ENCODE data around the gene ZBTB20.
"Not testable (repeated sequence)": the region's sequence is repeated elsewhere in the genome, so short reads cannot be mapped to it uniquely, and the experiment has no call there.

ZBTB20 gene

GRCh38 chr3:114698146-114699105 lies 448.7 kb downstream of the ZBTB20 start:
- no peaks in the 10 kb centered on the region for H3K27me3 ChIP-seq (ENCODE audit: control insufficient read depth in 2 of 2, insufficient read depth in 2 of 2, low read length in 2 of 2)
- H3K36me3 ChIP-seq (ENCODE audit: control insufficient read depth in 2 of 2, insufficient read depth in 2 of 2, low read length in 2 of 2): no peaks in the 10 kb centered on the region
- H3K27ac ChIP-seq (ENCODE audit: low read depth in 2 of 2, low read length in 2 of 2): no peak overlapping the region
- no peak overlapping the region for H3K4me3 ChIP-seq (ENCODE audit: low read length in 2 of 2)
- H3K9ac ChIP-seq (ENCODE audit: low read depth in 1 of 2, low read length in 2 of 2): no peak overlapping the region
- H3K4me1 ChIP-seq (ENCODE audit: control insufficient read depth in 2 of 2, insufficient read depth in 2 of 2, low read length in 2 of 2): no peaks in the 10 kb centered on the region
- no peaks in the 10 kb centered on the region for H3K9me3 ChIP-seq (ENCODE audit: control insufficient read depth in 2 of 2, low read length in 2 of 2)

GRCh38 chr3:114697401-114697800 lies 449.7 kb downstream of the ZBTB20 start:
- Histone ChIP-seq H3K36me3 (ENCODE audit: control insufficient read depth in 2 of 2, insufficient read depth in 2 of 2, low read length in 2 of 2) (no peaks in the 10 kb centered on the region), H3K9me3 (ENCODE audit: control insufficient read depth in 2 of 2, low read length in 2 of 2) (no peaks in the 10 kb centered on the region), H3K27ac (ENCODE audit: low read depth in 2 of 2, low read length in 2 of 2) (no peak overlapping the region), H3K9ac (ENCODE audit: low read depth in 1 of 2, low read length in 2 of 2) (no peak overlapping the region), H3K27me3 (ENCODE audit: control insufficient read depth in 2 of 2, insufficient read depth in 2 of 2, low read length in 2 of 2) (no peaks in the 10 kb centered on the region), H3K4me1 (ENCODE audit: control insufficient read depth in 2 of 2, insufficient read depth in 2 of 2, low read length in 2 of 2) (no peaks in the 10 kb centered on the region), H3K4me3 (ENCODE audit: low read length in 2 of 2) (no peak overlapping the region)

DNA sequence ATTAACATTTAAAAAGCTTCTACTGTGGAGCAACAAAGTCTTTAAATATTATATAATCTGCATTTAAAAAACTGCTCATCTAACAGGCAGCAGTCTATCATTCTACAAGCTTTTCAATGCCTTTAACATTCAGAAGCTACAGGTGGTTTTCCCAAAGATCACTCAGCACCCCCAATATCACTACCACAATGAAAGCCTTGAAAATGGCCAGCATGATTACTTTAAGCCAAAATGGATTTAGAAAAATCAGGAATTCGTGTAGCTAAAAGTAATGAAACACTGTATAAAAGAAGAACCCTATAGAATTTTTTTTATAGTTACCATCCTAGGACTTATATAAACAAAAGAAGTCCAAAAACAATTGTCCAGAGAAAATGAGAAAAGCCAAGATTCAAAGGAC lies 452.8 kb downstream of the ZBTB20 start:
- Histone ChIP-seq H3K9me3 (ENCODE audit: control insufficient read depth in 2 of 2, low read length in 2 of 2) (no peaks in the 10 kb centered on the region), H3K27me3 (ENCODE audit: control insufficient read depth in 2 of 2, insufficient read depth in 2 of 2, low read length in 2 of 2) (no peaks in the 10 kb centered on the region), H3K9ac (ENCODE audit: low read depth in 1 of 2, low read length in 2 of 2) (no peak overlapping the region), H3K4me1 (ENCODE audit: control insufficient read depth in 2 of 2, insufficient read depth in 2 of 2, low read length in 2 of 2) (no peaks in the 10 kb centered on the region), H3K4me3 (ENCODE audit: low read length in 2 of 2) (no peak overlapping the region), H3K27ac (ENCODE audit: low read depth in 2 of 2, low read length in 2 of 2) (no peak overlapping the region), H3K36me3 (ENCODE audit: control insufficient read depth in 2 of 2, insufficient read depth in 2 of 2, low read length in 2 of 2) (no peaks in the 10 kb centered on the region)

DNA sequence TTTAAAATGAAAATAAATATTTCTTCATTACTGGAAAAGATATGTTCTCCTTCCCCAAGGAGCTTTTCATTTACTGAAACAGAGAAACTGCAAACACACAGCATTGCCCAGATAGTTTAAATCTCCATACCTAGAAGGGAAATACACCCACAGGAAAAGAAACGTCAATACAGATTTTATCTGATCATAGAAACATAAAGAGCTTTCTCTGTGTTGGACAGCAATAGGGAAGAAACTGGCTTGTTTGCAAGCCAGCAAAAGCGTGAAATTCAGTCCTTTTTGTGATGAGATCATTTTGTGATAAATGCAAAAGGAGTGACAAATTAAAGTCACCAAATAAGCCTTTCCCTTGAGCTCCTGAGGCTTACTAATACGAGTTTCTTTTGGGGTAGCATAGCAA lies 455.2 kb downstream of the ZBTB20 start:
- H3K4me3 ChIP-seq (ENCODE audit: low read length in 2 of 2): no peak overlapping the region
- no peaks in the 10 kb centered on the region for H3K9me3 ChIP-seq (ENCODE audit: control insufficient read depth in 2 of 2, low read length in 2 of 2)

GRCh38 chr3:114690911-114691310 lies 456.2 kb downstream of the ZBTB20 start:
- H3K27ac ChIP-seq (ENCODE audit: low read depth in 2 of 2, low read length in 2 of 2): no peak overlapping the region
- H3K9ac ChIP-seq (ENCODE audit: low read depth in 1 of 2, low read length in 2 of 2): no peak overlapping the region
- H3K9me3 ChIP-seq (ENCODE audit: control insufficient read depth in 2 of 2, low read length in 2 of 2): no peaks in the 10 kb centered on the region
- no peaks in the 10 kb centered on the region for H3K4me1 ChIP-seq (ENCODE audit: control insufficient read depth in 2 of 2, insufficient read depth in 2 of 2, low read length in 2 of 2)
- H3K36me3 ChIP-seq (ENCODE audit: control insufficient read depth in 2 of 2, insufficient read depth in 2 of 2, low read length in 2 of 2): no peaks in the 10 kb centered on the region
- H3K4me3 ChIP-seq (ENCODE audit: low read length in 2 of 2): no peak overlapping the region
- no peaks in the 10 kb centered on the region for H3K27me3 ChIP-seq (ENCODE audit: control insufficient read depth in 2 of 2, insufficient read depth in 2 of 2, low read length in 2 of 2)

More for the DNA sequence above, 455.2 kb downstream of the ZBTB20 start:
- Histone ChIP-seq H3K9ac (ENCODE audit: low read depth in 1 of 2, low read length in 2 of 2) (no peak overlapping the region), H3K4me1 (ENCODE audit: control insufficient read depth in 2 of 2, insufficient read depth in 2 of 2, low read length in 2 of 2) (no peaks in the 10 kb centered on the region), H3K36me3 (ENCODE audit: control insufficient read depth in 2 of 2, insufficient read depth in 2 of 2, low read length in 2 of 2) (no peaks in the 10 kb centered on the region), H3K27ac (ENCODE audit: low read depth in 2 of 2, low read length in 2 of 2) (no peak overlapping the region), H3K27me3 (ENCODE audit: control insufficient read depth in 2 of 2, insufficient read depth in 2 of 2, low read length in 2 of 2) (no peaks in the 10 kb centered on the region)

DNA sequence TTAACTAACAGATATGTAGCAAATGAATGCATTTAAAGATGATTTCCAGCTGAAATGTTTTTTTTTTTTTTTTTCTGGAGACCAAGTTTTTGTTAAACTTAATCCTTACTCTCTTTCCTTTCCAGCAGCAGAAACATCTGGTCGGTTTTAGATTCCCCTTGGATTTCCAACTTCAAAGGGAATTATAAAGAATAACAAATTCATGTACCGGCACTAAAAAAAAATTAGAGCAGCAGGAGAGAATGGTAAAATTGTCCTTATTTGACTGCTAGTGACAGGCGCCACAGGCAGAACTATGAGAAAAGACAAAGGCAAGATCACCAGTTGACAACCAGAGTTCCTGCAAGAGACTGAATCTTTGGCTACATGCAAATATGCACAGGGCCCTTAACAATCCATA lies 459.9 kb downstream of the ZBTB20 start:
- Histone ChIP-seq H3K27me3 (ENCODE audit: control insufficient read depth in 2 of 2, insufficient read depth in 2 of 2, low read length in 2 of 2) (no peaks in the 10 kb centered on the region), H3K4me3 (ENCODE audit: low read length in 2 of 2) (no peak overlapping the region), H3K9ac (ENCODE audit: low read depth in 1 of 2, low read length in 2 of 2) (no peak overlapping the region), H3K9me3 (ENCODE audit: control insufficient read depth in 2 of 2, low read length in 2 of 2) (no peaks in the 10 kb centered on the region), H3K36me3 (ENCODE audit: control insufficient read depth in 2 of 2, insufficient read depth in 2 of 2, low read length in 2 of 2) (no peaks in the 10 kb centered on the region), H3K27ac (ENCODE audit: low read depth in 2 of 2, low read length in 2 of 2) (no peak overlapping the region), H3K4me1 (ENCODE audit: control insufficient read depth in 2 of 2, insufficient read depth in 2 of 2, low read length in 2 of 2) (no peaks in the 10 kb centered on the region)

DNA sequence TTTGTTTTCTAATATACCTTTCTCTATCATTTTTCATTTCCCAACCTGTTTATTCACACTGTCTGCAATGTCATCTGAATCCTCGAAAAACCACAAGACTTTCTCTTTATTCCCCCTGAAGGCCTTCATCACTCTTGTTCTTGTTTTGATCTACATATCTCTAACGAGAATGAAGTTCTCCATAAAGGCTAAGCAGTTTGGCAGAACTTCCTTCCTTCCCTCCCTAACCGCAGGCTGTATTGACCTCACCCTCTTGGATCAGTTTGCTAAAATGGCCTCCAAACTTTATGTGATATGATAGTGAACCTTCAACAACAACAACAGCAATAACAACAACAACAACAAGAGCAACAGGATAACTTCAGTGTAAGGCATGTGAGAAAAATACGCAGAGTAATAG lies 460.5 kb downstream of the ZBTB20 start:
- Histone ChIP-seq H3K27me3 (ENCODE audit: control insufficient read depth in 2 of 2, insufficient read depth in 2 of 2, low read length in 2 of 2) (no peaks in the 10 kb centered on the region), H3K27ac (ENCODE audit: low read depth in 2 of 2, low read length in 2 of 2) (no peak overlapping the region), H3K4me1 (ENCODE audit: control insufficient read depth in 2 of 2, insufficient read depth in 2 of 2, low read length in 2 of 2) (no peaks in the 10 kb centered on the region), H3K9ac (ENCODE audit: low read depth in 1 of 2, low read length in 2 of 2) (no peak overlapping the region), H3K36me3 (ENCODE audit: control insufficient read depth in 2 of 2, insufficient read depth in 2 of 2, low read length in 2 of 2) (no peaks in the 10 kb centered on the region), H3K9me3 (ENCODE audit: control insufficient read depth in 2 of 2, low read length in 2 of 2) (no peaks in the 10 kb centered on the region), H3K4me3 (ENCODE audit: low read length in 2 of 2) (no peak overlapping the region)

DNA sequence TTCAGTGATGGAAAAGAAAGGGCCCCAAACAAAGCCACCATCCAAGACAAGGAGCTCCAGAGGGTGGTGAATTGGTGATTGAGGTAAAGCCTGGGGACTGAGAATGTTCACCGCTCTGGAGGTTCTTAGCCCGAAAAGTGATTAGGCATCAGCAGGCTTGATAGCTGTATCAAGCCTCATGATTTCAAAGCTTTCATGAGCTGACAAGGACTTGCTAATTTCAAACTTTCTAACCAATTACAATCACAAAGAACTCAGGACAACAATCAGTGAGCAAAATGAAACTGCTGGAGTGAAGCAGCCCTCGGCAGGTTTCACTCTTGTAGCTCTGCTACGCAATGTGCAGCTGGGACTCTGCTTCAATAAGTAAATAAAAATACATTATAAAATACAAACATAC lies 461.9 kb downstream of the ZBTB20 start:
- no peaks in the 10 kb centered on the region for H3K27me3 ChIP-seq (ENCODE audit: control insufficient read depth in 2 of 2, insufficient read depth in 2 of 2, low read length in 2 of 2)
- no peak overlapping the region for H3K4me3 ChIP-seq (ENCODE audit: low read length in 2 of 2)
- H3K9ac ChIP-seq (ENCODE audit: low read depth in 1 of 2, low read length in 2 of 2): no peak overlapping the region
- H3K27ac ChIP-seq (ENCODE audit: low read depth in 2 of 2, low read length in 2 of 2): no peak overlapping the region
- no peaks in the 10 kb centered on the region for H3K36me3 ChIP-seq (ENCODE audit: control insufficient read depth in 2 of 2, insufficient read depth in 2 of 2, low read length in 2 of 2)
- no peaks in the 10 kb centered on the region for H3K4me1 ChIP-seq (ENCODE audit: control insufficient read depth in 2 of 2, insufficient read depth in 2 of 2, low read length in 2 of 2)
- H3K9me3 ChIP-seq (ENCODE audit: control insufficient read depth in 2 of 2, low read length in 2 of 2): no peaks in the 10 kb centered on the region

- H3K27ac ChIP-seq (ENCODE audit: low read depth in 2 of 2, low read length in 2 of 2): no peak overlapping the region
- H3K4me1 ChIP-seq (ENCODE audit: control insufficient read depth in 2 of 2, insufficient read depth in 2 of 2, low read length in 2 of 2): no peaks in the 10 kb centered on the region
- H3K9ac ChIP-seq (ENCODE audit: low read depth in 1 of 2, low read length in 2 of 2): no peak overlapping the region
- no peak overlapping the region for H3K4me3 ChIP-seq (ENCODE audit: low read length in 2 of 2)
- no peaks in the 10 kb centered on the region for H3K36me3 ChIP-seq (ENCODE audit: control insufficient read depth in 2 of 2, insufficient read depth in 2 of 2, low read length in 2 of 2)
- no peaks in the 10 kb centered on the region for H3K27me3 ChIP-seq (ENCODE audit: control insufficient read depth in 2 of 2, insufficient read depth in 2 of 2, low read length in 2 of 2)
- H3K9me3 ChIP-seq (ENCODE audit: control insufficient read depth in 2 of 2, low read length in 2 of 2): no peaks in the 10 kb centered on the region
These were observed 466.8 kb downstream of the ZBTB20 start for GRCh38 chr3:114680299-114680698.

GRCh38 chr3:114679773-114680172 lies 467.3 kb downstream of the ZBTB20 start:
- H3K4me1 ChIP-seq (ENCODE audit: control insufficient read depth in 2 of 2, insufficient read depth in 2 of 2, low read length in 2 of 2); H3K9me3 ChIP-seq (ENCODE audit: control insufficient read depth in 2 of 2, low read length in 2 of 2); H3K4me3 ChIP-seq (ENCODE audit: low read length in 2 of 2): not testable (repeated sequence)

More at GRCh38 chr3:114679773-114680172, 467.3 kb downstream of the ZBTB20 start:
- H3K9ac ChIP-seq (ENCODE audit: low read depth in 1 of 2, low read length in 2 of 2); H3K27me3 ChIP-seq (ENCODE audit: control insufficient read depth in 2 of 2, insufficient read depth in 2 of 2, low read length in 2 of 2); H3K27ac ChIP-seq (ENCODE audit: low read depth in 2 of 2, low read length in 2 of 2); H3K36me3 ChIP-seq (ENCODE audit: control insufficient read depth in 2 of 2, insufficient read depth in 2 of 2, low read length in 2 of 2): not testable (repeated sequence)

All from mucosa of rectum (tissue), 2 donors.